ENCODE measurements around the gene MAP6.

The MAP6 gene

DNA sequence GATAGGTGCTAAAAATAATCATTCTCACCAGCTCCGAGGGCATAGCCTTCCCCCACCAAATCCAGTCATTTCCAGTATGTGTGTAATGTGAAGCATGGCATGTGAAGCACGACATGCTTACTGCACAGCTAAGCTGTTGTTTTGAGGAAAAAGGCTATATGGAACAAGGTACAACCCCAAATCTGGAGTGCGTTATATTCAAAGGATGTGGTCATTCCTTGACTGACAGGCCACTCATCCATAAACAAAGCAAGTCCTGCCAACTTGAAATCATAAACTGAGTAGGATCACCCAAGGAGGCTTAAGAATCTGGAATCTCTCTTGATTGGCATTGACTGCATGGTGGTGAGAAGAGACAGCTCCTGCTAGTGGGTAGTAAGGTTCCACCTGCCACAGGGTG lies 3.7 kb downstream of the MAP6 start:
- no peak for DNase-seq

DNA sequence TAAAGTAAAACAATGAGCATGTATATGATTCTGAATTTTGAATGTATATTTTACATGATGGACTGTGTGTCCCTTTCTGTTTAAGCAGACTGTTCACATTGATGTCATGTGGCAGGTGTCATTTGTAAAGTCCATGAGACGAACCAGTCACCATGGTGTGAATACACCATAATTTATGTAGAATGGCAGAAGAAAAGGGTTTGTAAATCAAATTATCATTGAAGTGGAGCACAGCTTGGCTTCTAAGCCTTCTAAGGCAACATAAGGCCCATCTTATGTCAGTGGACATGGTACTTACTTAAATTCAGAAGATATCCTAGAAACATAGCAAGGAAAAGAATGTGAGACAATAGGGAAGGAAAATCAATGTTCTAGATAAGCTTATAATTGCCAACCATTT lies 4.4 kb downstream of the MAP6 start:
- no peak for DNase-seq

DNA sequence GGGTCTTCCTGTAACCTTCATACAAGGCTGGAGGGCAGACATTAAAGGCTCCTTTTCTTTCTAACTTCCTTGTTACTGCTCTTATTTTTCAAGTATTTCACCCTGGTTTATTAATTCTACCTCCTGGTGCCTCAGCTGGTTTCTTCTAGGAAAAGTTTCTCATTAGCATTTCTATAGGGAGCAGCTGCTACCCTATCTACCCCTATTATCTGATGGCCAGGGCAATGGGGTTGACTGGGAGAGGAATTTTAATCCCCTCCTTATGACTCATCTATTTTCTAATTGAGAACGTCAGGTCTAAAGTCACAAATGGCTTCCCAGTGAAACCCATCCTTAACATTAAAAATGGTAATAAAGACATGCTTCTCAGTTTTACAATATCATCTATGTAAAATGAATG lies 5.0 kb downstream of the MAP6 start:
- DNase-seq: no peak

DNA sequence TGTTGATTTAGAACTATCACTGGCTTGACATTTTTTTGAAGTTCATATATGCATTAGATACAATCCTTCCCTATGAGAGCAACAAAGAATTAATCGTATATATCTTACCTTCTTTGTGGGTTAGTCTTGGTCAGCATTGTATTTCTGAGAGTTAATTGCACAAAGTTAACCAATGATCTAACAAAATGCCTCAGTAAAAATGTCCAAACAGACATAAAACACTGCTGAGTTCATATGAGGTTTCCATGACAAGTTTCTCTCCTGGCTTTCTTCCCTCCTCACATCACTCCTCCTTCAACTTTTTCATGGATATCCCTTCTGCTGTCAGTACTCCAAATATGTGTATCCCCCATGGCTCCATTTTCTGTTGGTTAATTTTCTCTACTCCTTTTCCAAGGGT lies 9.0 kb downstream of the MAP6 start:
- DNase-seq: no peak

DNA sequence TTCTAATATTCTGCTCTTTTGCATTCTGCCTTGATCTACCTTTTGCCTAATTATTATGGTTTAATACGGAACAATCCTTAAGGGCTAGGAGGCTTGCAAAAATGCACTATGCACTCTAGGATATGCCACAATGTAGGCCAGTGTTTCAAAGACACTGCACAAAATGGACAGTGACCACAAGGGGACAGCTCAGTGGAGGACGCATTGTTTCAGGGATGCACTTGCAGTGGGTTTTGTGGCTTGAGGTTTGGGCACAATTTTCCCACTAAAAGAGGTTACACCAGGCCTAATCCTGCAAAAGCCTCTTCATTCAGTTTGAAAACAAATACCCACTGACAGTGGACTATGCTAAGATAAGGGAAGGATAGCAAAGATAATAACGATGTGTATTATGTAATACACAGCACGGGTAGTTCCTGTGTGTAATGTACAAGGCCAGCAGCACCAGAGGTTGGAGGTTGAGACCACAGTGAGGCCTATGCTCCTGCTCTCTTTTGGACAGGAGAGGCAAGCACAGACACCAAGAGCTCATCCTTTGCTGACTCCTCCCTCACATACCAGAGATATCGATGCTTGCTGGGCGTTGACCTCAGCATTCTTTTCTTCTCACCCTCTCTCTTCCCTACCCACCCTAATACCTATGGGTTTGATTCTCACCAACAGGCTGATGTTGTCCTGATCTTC lies 12.7 kb downstream of the MAP6 start:
- no peak for DNase-seq

DNA sequence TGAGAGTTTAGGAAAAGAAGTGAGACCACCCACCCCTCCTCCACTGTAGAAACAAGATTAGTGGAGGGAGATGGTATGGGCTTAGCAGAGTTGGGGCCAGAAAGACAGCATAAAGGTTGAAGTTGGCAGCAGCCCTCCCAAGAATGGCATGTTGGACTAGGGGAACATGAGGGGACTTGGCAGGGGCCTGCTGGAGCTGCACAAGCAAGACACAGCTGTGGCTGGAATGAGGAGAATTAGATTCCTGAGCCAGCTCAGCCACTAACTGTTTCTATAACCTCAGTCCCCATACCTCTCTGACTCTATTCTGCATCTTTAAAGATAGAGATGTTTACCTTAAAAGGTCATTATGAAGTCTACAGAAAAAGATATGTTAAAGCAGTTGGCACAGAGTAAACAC lies 13.2 kb downstream of the MAP6 start:
- no peak for DNase-seq

DNA sequence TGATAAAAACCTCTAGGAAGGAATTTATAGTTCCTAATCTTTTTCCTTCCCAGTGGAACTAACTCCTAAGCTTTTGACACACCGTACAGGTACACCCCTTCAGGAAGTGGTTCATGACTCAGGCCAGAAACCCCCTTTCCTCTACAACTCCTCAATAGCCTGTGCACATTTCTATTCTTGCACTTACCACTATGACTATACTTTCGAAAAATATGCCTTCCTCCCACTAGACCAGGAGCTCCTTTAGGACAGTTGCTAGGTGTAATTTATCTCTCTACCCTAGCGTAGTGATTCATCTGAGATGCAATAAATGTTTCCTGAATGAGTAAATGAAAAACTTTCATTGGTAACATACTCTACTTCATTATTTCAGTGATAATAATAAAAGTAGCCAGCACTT lies 14.5 kb downstream of the MAP6 start:
- DNase-seq: no peak

DNA sequence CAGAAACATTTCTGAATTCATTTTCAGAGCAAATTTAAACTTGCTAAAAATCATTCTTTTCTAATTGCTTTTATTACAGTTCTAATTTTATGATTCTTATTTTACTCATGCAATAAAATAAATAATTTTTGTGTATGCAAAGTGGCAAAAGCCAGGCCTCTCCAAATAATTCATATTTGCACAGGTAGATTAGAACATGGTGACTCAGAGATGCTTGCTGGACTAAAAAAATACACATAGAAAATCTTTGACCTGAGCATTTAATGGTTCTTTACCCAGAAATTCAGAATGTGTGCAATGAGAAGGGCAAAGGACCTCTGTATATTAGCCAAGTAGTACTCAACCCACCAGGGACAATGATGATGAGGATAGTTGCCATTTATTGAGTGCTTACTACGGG lies 15.3 kb downstream of the MAP6 start:
- no peak for DNase-seq

DNA sequence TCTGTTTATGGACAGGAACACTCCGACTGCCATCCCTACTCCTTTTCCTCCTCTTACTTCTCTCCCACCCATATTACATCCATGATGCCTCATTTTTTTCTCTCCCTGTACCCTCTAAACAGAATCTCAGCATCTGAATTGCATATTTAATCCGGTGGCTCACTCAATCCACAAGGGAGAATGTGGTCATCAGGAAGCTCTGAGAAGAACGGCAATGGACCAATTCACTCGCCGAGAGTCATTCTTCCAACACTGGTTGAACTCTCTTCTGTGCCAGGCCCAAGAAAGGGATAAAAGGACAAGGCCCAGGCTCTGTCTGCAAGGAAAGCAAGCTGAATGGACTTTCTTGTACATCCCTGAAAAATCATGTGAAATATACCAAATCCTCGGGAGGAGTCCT lies 15.9 kb downstream of the MAP6 start:
- DNase-seq: no peak

DNA sequence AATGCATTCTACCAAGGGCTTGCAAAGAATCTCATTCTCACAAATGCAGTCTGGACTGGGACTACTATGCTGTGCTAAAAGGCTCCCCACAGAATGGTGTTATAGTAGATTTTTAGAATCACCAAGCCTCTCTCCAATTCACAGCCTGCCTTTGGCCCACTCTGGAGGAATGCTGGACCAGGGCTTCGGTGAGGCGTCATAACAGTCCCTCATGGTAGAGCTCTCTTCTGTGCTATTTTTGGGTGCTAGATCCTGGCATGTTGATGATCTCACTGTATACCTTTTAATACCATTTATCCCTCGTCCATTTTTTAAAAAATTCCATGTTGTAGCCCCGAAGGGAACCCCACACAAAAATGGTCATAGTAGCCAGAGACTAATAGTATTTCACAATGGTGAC lies 17.6 kb downstream of the MAP6 start:
- no peak for DNase-seq

DNA sequence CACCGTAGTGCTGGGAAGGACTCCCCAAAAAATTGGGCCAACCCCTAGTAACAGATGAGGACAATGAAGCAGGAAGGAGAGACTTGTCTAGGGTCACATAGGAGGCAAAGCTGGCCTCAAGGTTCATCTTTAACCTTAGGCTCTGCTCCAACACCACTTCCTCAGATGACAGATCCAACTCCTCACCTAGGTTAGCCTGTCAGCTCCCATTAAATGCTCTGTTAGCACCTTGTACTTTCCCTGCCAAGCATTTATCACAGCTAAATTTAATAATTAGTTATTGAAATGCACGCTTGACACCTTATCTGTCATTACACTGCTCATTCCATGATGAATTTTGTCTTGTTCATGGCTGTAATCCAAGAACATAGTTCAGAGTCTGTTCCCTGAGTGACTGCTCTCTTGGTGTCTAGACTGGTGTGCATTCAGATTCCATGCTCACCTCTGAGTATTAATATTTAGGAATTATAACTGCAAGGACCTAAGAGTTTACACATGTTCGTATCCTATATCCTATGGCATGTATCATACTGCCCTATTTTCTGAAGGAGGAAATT lies 18.6 kb downstream of the MAP6 start:
- DNase-seq: no peak

DNA sequence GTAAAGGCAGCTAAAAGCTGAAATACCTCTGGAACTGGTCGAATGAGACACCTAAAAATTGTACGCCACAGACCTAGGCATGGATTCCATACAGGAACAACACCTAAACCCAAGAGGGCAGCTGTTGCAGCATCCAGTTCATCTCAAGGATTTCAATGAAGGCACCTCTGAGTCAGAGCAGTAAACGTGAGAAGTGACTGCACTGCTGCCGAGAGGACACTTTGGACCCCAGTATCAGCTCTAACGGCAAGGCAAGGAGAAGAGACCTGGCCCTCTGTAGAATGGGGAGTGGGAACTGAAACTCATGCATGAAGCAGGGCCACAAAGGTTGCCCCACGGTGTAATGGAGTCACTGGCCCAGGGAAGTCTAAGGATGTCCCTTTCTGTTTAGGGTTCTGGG lies 23.9 kb downstream of the MAP6 start:
- DNase-seq: no peak

DNA sequence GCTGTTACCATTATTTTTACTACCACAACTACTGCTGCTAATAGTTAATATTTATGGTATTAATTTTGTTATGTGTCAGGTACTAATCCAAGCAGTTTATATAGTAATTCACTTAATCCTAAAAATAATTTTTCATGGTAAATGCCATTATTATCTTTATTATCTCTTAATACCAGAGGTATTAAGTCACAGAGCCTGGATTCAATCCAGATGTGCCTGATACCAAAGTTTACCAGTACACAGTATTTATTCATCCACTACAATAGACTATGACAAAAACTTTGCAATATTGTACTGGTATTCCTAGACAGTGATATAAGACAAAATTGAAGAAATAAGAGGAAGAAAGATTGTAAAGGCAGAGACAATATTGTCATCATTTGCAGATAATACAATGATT lies 24.5 kb downstream of the MAP6 start:
- no peak for DNase-seq

DNA sequence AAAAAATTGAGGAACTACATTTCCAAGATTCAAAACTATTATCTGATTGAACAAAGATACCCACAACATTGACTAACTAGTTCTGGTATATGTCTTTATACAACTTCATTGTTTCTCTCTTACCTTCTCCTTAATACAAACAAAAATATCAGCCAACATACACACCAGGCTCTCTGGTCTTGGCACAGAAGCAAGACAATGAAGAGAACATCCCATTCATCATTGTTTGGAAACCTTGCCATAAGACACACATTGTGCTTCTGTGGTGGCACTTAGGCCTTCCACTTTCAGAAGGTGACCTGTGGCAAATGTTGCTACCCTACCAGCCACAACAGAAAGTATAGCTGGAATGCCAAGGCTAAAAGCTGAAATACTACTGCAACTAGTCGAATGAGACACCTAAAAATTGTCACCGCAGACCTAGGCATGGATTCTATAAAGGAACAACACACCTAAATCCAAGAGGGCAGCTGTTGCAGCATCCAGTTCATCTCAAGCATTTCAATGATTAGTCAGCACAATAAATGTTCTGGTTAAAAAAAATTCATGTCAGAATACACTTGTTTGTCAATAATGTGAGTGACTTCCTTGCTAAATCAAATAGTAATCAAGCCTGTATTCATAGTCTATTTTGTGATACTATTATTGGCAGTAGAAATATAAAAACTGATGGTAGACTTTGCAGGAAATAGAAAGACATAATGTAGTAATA lies 26.3 kb downstream of the MAP6 start:
- no peak for DNase-seq

DNA sequence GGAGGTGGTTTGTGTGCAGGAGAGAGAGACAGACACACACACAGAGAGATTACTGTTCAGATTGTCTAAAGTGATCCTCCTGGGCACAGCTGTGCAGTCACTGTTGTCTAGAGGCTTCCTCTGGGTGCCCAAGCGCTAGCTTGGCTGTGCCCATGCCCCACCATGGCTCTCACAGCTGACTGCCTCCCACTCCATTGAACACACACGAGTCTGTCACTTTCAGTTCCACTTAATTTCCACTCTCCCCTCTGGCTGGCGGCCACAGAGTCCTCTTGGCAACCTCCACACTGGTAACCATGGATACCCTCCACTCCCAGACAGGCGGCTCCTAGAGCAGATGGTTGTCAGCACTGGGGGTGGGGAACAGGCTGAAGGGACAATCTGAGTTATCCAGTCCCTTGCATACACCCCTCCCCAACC lies 29.1 kb downstream of the MAP6 start:
- no peak for DNase-seq

DNA sequence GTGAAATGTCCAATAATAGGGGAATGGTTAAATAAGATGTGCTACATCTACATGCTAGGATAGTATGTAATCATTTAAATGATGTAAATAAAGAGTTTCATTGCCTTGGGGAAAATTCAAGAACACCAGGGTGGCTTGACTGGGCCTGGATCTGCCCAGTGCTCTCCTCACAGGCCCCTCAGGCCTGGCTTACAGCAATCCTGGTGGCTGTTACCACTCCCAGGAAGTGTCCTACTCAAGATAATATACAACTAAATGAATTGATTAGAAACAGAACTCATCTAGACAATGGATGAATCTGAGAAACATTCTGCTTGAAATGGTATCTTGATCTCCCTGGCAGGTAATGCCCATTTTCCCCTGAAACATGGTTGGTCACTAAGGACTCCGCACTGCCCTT lies 30.8 kb downstream of the MAP6 start:
- no peak for DNase-seq

DNA sequence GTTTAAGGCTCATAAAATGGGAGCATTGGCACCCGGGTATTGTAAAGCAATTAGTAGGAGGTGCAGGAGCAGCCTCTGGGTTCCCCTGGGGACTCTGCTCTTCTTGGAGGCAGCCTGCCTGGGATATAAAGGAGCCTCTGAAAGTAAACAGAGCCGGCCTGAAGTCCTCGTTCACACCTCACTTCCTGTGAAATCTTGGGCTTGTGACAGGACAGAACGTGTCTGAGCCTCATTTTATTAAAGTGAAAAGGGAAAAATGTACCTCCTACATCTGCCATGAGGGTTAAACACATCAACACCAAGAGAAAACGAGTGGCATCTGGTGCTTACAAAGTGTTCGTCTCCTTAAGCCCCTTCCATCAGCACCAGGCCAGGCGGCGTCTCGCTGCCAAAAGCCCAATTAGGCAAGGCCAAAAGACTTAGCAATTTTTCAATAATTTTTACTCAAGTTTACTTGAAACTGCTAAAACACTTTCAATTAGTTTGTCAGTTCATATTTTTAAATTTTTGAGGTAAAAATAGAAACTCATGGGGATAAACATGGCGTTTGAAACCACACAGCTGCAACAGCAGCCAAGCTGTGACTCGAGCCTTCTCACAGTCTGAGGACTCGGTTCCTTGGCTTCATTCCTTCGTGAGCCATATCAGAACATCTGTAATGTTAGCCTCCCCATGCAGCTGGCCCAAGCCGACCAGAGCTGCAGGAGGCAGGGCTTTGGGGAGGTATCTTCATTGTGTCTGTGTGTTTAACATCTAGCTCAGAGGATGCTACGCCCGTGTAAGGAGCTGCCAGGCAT lies 33.6 kb downstream of the MAP6 start:
- no peak for DNase-seq

DNA sequence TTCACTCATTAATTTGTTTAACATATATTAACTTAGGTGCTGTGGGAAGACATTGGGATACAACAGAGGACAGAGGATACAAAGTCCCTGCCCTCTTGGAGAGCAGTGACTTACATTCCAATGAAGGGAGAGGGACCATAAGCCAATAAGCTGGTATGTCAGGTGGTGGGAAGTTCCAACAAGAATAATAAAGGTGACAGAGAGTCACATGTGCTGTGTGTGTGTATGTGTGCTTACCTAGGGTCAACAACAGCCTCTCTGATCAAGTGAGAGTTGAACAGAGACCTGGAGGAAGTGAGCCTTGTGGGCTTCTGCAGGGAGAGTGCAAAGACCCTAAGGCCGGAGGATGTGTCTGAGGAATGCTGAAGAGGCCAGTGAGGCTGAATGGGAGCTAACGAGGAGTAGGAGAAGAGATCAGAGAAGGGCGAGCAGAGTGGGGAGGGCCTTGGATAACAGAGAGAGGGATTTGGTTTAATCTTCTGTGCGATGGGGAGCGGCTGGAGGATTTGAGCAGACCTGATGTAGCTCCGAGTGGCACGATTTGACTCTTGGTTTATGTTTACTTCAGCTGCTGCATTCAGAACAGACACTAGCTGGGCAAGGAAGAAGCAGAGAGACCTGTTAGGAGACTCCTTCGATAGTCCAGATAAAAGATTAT lies 35.3 kb downstream of the MAP6 start:
- DNase-seq: no peak

DNA sequence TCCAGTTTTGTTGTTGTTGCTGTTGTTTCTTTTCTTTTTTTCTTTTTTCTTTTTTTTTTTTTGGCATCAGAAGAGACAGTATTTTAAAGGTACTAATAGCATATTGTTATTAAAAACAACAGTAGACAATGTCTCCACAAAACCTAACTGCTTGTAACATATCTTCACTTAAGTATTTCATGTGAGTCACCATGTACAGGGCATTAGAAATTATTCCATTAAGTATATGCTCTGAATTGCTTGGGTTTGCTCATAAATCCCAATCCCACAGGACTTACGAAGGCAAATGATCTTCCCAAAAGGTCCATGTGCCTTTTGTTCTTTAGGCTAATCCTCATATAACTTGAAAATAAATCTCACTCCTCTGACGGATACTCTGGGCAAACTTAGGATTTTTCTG lies 35.9 kb downstream of the MAP6 start:
- DNase-seq: no peak

DNA sequence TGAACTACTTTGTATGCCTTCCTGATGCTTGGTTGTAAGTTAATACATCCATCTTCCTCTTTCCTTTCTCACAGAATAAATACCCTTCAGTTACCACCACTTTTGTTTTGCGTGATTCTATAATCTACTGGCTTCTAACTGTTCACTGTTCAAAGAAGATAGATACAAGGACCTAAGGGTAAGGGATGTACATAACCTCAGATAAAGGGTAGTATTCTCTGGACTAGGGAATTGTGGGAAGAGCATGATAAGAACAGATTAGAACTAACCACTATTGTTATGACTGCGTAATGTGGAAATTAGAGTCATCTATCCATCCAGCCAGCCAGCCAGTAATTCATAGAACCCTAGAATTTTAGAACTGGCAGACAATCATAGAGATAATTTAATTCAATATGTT lies 36.4 kb downstream of the MAP6 start:
- DNase-seq: no peak

DNA sequence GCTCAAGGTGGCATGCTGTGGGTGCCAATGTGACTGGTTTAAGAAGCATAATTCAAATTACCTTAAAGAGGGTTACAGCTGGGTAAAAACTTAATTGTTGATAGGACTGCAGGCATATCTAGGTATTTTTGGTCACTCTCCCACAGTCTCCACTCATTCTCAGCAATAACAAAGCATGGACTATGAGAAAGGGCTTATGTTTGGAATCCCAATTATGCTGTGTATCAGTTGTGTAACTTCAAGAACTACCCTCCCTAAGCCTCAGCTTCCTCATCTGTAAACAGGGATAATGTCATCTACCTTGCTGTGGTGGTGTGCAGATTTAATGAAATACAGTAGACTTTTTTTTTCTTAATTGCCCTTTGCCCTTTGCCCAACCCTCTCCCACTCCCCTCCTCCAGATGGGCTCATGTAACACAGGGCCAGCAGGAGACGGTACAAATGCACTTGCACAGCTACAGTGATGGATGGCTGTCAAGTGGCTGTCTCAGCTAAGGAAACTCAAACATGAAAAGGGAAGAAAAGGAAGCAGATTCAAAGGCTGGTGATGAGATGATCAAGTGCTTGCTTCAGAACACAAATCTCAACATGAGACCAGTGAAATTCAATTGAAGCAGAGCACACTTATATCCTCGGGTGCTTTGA lies 37.6 kb downstream of the MAP6 start:
- DNase-seq: no peak

DNA sequence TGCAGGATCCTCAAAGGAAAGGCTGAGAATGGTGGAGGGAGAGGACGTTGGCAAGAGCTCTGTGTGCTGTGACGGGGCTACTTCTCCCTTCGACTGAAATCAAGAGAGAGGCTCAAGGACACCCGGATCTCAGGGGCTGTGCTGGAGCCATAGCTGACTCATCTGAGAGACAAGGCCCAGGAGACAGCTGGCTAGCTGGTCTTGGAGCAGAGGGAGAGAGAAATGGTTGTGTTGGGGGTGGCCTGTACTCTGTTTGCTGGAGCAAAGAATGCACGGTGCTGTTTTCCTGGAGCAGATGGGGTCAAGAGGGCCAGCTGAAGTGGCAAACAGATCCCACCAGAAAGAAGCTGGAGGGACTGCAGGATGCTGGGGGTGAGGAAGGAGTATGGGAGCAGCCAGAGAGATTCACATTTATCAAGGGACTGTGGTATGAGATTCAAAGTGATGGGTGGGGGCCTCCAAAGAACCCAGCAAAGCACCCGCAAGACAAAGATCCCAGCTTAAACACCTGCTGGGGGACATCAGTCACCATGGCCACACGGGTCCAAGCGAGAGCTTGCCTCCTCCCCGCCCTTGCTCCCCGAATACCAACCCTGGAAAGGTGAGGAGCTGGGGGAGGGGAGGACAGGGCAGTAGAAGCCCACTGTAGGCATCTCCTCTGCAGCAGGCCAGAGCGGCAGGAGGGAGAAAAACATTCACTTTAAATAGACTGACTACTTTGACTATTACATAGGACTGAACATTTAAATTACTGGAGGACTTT lies 40.8 kb downstream of the MAP6 start:
- DNase-seq: no peak
